HT-29 (cell line): ENCODE results near the gene DNAJC6. TPM values are rescaled to one million over a fixed set of nuclear protein-coding genes. Genes with fewer than 3 reads are reported as not detected.
A peak's percentile ranks its signal among the peaks of the same experiment; 100 is the strongest.

Experiments used
- DNase-seq: peaks from one replicate; pipeline ENCODE4 v3.0.0-alpha.2; 2015; ENCODE audit warnings: low spot score
- total RNA-seq: library from RNA; depleted of rRNA; stranded (reverse); fragments of >200 nt; shearing (Covaris generic); gene quantifications from 2 replicates; pipeline ENCODE4 v1.2.3, GENCODE V29; 2014

The DNAJC6 gene
- total RNA-seq, 1 experiment from 2014 or later: 0.10 TPM

DNA sequence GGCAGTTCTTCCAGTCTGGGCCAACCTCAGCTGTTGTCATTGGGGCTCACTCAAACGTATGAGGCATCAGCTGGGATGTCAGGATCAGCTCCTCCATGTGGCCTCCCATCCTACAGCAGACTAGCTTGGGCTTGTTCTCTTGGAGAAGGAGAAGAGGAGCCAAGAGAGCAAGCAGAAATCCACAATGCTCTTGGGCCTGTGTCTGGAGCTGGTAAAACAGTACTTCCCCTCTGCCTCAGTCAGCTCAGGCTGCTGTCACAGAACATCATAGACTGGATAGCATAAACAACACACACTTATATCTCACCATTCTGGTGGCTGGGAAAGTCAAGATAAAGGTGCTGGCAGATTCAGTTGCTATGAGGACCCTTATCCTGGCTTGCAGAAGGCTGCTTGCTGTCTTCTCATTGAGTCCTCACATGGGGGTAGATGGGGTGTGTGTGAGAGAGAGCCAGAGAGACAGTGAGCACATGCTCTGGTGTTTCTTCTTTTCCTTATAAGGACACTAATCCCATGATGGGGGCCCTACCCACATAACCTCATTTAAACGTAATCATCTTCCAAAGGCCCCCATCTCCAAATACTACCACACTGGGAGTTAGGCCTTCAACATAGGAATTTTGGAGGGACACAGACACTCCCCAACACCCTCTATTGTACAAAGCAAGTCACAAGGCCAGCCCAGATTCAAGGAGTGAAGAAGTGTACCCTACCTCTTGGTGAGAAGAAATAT is 16.3 kb upstream of the DNAJC6 start:
- DNase-seq: no peak

- no peak for DNase-seq
Observed at GRCh38 chr1:65297706-65298105, 11.6 kb upstream of the DNAJC6 start.

GRCh38 chr1:65299328-65299727 is 10.0 kb upstream of the DNAJC6 start:
- no peak for DNase-seq

- DNase-seq: no peak
Observed at GRCh38 chr1:65308781-65309303, 501 bp upstream of the DNAJC6 start.

GRCh38 chr1:65310078-65310587 is 790 bp downstream of the DNAJC6 start:
- DNase-seq: no peak

- no peak for DNase-seq
Observed at GRCh38 chr1:65311760-65312159, 2.4 kb downstream of the DNAJC6 start.

DNA sequence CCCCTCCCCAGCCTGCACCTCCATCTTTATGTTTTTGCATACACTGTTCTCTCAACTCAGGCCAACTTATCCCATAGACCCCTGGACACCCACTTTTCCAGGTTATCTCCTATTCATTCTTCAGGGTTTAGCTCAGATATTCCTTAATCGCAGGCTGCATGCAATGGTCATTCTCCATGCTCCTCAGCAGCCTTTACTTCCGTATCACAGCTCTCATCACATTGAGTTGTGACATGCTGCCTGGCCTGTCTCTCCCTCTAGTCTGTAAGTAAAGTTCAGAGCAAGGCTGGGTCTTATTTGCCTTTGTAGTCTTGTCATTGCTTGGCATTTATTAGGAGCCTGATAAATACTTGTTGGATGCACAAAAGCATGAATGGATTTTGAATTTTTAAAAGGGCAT is 6.9 kb downstream of the DNAJC6 start:
- DNase-seq: no peak

DNA sequence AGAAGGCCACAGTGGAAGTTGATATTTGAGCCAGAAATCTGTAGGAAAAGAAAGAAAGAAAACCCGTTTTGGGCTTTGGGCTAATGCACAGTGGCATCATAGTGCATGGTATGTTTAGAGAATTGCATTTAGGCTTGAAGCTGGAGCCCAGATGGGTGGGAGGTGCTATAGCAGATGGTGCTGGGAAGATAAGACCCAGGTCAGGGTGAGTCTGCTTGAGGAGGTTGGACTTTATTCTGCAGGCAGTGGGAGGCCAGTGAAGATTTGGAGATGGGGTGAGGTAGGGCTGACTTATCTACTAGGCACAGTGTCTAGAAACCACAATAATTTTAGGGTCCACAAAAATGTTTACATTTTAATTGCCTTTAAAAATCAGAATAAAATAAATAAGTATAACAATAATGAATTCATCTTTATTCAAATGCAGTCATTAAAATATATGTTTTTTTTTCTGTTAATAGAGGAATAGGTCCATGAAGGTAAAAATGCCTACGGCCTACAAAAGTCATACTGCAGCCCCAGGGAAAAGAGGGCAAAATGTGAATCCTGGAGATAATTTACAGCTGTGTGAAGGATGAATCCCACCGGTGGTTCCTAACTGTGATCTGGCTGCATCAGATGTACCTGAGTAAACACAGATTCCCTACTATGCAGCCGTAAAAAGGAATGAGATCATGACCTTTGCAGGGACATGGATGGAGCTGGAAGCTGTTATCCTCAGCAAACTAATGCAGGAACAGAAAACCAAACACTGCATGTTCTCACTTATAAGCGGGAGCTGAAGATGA is 8.7 kb downstream of the DNAJC6 start:
- DNase-seq: no peak

- DNase-seq: no peak
Observed at GRCh38 chr1:65319141-65319540, 9.8 kb downstream of the DNAJC6 start.

GRCh38 chr1:65319754-65320153 is 10.4 kb downstream of the DNAJC6 start:
- no peak for DNase-seq

- no peak for DNase-seq
Observed at GRCh38 chr1:65321879-65322278, 12.5 kb downstream of the DNAJC6 start.

- DNase-seq: no peak
Observed at GRCh38 chr1:65323246-65323645, 13.9 kb downstream of the DNAJC6 start.

DNA sequence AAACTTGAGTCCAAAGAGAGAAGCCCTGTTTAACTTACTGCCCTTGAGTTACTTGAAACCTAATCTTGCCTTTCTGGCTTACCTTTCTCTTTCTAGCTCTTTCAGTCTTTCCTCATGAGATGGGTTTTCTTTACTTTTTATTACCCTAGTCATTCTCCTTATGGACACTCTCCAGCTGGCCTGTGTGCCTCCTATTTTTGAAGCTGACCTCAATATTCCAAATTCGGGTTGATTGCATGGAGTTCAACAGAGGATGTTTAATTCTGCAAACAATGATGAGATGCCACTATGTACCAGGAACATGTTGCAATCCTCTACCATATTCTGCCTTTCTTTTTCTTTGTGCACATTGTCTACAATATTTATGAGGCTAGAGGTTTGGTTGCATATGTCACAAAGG is 20.7 kb downstream of the DNAJC6 start:
- DNase-seq: no peak

- DNase-seq: no peak
Observed at GRCh38 chr1:65330822-65331221, 21.5 kb downstream of the DNAJC6 start.

DNA sequence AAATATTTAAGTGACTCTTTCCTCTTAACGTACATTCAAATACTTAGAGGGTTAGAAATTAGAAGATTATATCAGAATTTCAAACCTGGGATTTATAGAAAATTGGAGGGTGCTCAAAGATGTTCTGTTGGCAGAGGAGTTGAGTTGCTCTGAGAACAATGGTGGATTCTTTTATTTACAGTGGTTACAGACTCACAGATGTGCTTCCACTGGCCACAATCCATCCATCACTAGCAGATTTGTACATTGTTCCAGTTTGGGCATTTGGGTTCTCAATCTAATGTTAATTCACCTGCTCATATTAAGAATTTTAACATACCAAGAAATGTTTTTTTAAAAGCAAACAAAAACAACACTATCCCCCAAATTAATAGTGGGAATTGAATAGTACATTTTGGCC is 23.5 kb downstream of the DNAJC6 start:
- DNase-seq: no peak

GRCh38 chr1:65334081-65334480 is 24.7 kb downstream of the DNAJC6 start:
- no peak for DNase-seq

- DNase-seq: peak; percentile 66
Observed at GRCh38 chr1:65339866-65340468, 30.6 kb downstream of the DNAJC6 start.

- no peak for DNase-seq
Observed at GRCh38 chr1:65341381-65341780, 32.0 kb downstream of the DNAJC6 start.

GRCh38 chr1:65343286-65343685 is 33.9 kb downstream of the DNAJC6 start:
- no peak for DNase-seq

GRCh38 chr1:65344171-65344814 is 35.0 kb downstream of the DNAJC6 start:
- DNase-seq: no peak

GRCh38 chr1:65346190-65346589 is 36.8 kb downstream of the DNAJC6 start:
- no peak for DNase-seq
